Panc1 (cell line): ENCODE measurements around the gene LNPK. TPM values are rescaled to one million over a fixed set of nuclear protein-coding genes. Genes with fewer than 3 reads are reported as not detected.

Experiments used
- ATAC-seq: fragments of 200-7000 bp; cut with Tn5 transposase; 2 replicates; pipeline ENCODE4 v1.9.1; 2020; ENCODE audit warnings: mild to moderate bottlenecking, moderate library complexity
- BruUV-seq: library from RNA; stranded (reverse); fragments of 400-500 nt; replicated peaks from 2 replicates; lab custom pipeline; 2021; lab: Mats Ljungman, UMichigan
- CTCF ChIA-PET: fragments of 300-600 bp; sonication (Branson Sonifier 250); formaldehyde crosslinking; loops from one replicate; lab custom pipeline; 2022; ENCODE audit warnings: antibody characterized with exemption; lab: Charles Lee
- POLR2A ChIA-PET: fragments of 300-600 bp; sonication (Branson Sonifier 250); formaldehyde crosslinking; loops from one replicate; lab custom pipeline; 2022; ENCODE audit warnings: antibody characterized with exemption; lab: Charles Lee
- DNase-seq: peaks from one replicate; pipeline ENCODE4 v3.0.0-alpha.2; 2010; ENCODE audit warnings: low read depth, low spot score
- H3K27ac ChIP-seq: 2 replicates; pipeline ENCODE4 v1.5.1; 2011; ENCODE audit warnings: mild to moderate bottlenecking, low read length, inconsistent platforms
- H3K27me3 ChIP-seq: fragments of 200-500 bp; sonication (Bioruptor generic); 2 replicates; pipeline ENCODE4 v1.6.0; 2014; ENCODE audit warnings: low read length, inconsistent platforms; ENCODE audit not compliant: control insufficient read depth, insufficient read depth
- H3K36me3 ChIP-seq: fragments of 200-500 bp; sonication (Bioruptor generic); 2 replicates; pipeline ENCODE4 v1.5.1; 2014; ENCODE audit warnings: inconsistent platforms, mild to moderate bottlenecking, low read length, moderate library complexity; ENCODE audit not compliant: control insufficient read depth, insufficient read depth
- H3K4me1 ChIP-seq: 2 replicates; pipeline ENCODE4 v1.5.1; 2011; ENCODE audit warnings: inconsistent platforms, mild to moderate bottlenecking, low read length, moderate library complexity; ENCODE audit not compliant: control insufficient read depth, insufficient read depth
- H3K4me3 ChIP-seq, 2 experiments: 2 replicates each; pipeline ENCODE4 v1.5.1; 2011 to 2012; ENCODE audit warnings: low read depth in 2 of 2, low read length in 2 of 2, mild to moderate bottlenecking in 2 of 2, inconsistent platforms in 1 of 2, moderate library complexity in 1 of 2
- H3K9me3 ChIP-seq: fragments of 200-500 bp; sonication (Bioruptor generic); 2 replicates; pipeline ENCODE4 v1.5.1; 2014; ENCODE audit warnings: low read depth, mild to moderate bottlenecking, inconsistent platforms, low read length, moderate library complexity; ENCODE audit not compliant: control insufficient read depth, insufficient read depth
- POLR2AphosphoS5 ChIP-seq: IDR thresholded peaks from 2 replicates; pipeline ENCODE4 v1.6.1; 2012; ENCODE audit warnings: mild to moderate bottlenecking, low read depth, low read length, moderate library complexity
- SIN3A ChIP-seq: IDR thresholded peaks from 2 replicates; pipeline ENCODE4 v1.6.1; 2012; ENCODE audit warnings: low read depth, mild to moderate bottlenecking, low read length, moderate library complexity, borderline replicate concordance; ENCODE audit not compliant: insufficient read depth
- TCF7L2 ChIP-seq: IDR thresholded peaks from 2 replicates; pipeline ENCODE4 v1.6.1; 2011; ENCODE audit warnings: mild to moderate bottlenecking, low read depth, low read length, inconsistent platforms
- in situ Hi-C: cut with HindIII; loops from 2 replicates; pipeline ENCODE4 v1.10.0; 2016; ENCODE audit warnings: low sequenced_read_pairs, low pct_unique_long_range_greater_than_20kb
- intact Hi-C: fragments of 100-400 bp; cut with micrococcal nuclease; formaldehyde crosslinking; loops from one replicate; pipeline ENCODE4 v1.10.0; 2022; ENCODE audit not compliant: unreplicated experiment
- total RNA-seq: library from RNA; stranded (reverse); gene quantifications from one replicate; pipeline ENCODE4 v1.2.1, GENCODE V29; 2021; ENCODE audit not compliant: unreplicated experiment
- TF ChIP-seq, protein P1 (sequence below): fragments of 450-650 bp; IDR thresholded peaks from 2 replicates; pipeline ENCODE4 v1.5.1; 2017; ENCODE audit warnings: mild to moderate bottlenecking
- TF ChIP-seq, protein P2 (sequence below), 2 experiments: IDR thresholded peaks; 2 replicates each; pipeline ENCODE4 v1.6.1; 2011 to 2012; ENCODE audit warnings: low read depth in 2 of 2, control low read depth in 1 of 2, low read length in 1 of 2, mild to moderate bottlenecking in 1 of 2, moderate library complexity in 1 of 2; ENCODE audit not compliant: insufficient read depth in 1 of 2

The LNPK gene
- total RNA-seq, 1 experiment from 2014 or later, result 27.3 TPM

DNA sequence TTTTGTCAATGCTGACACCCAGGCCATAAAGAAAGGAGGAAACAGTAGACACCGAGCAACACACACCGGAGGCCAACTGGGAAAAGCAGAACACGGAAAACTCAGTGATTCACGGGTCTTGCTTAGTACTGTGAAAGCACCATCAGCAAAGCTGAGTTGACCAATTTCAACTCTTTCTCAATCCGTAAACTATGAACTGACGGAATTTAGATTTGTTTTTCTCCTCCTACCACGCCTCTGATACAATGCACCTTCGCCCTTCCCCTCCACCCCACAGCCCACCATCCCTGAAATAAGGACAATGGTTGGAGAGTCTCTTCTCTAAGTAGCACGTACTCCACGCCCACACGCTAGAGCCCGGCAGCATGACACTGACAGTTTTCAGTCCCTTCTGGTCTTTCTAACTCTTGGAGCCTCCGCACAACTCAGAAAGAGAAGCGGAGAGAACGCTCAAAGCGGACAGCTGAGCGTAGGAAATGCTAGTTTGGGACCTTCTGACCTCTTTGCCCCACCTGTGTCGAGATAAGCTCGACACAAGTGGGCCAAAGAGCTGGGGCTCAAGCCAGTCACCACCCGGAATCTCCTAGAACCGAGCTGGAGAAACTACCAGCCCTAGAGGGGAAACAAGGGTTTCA, 669 bp downstream of the LNPK start:
- ATAC-seq (peak; percentile 70), DNase-seq (no peak)
- no TSS peak for BruUV-seq

DNA sequence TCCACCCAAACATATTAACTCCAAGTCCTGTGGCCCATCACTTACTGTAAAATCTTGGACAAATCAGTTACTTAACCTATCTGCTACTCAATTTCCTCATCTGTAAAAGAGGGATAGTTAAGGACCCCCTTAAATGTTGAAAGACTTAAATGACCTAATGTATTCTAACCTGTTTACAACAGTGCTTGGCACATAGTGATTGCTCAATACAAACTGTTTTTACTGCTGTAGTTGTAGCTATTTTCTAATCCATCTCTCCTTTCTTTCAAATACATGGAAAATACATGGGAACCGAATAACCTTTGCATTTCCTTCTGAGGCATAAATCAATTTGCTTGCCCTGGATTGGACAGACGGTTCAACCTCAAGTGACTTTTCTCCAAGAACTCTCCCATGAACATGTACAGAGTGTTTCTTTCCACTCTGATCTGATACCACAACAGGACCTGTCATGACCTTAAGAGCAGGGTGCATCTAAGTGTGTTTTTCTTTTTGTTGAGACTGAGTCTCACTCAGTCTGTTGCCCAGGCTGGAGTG, 2.7 kb downstream of the LNPK start:
- ChIA-PET POLR2A (no interaction called here), CTCF (no interaction called here)
- in situ Hi-C loops (no loop called here), intact Hi-C loops (no loop called here)
- no TSS peak for BruUV-seq
- Histone ChIP-seq H3K4me3 (no peak overlapping the region), H3K27ac (no peak overlapping the region), H3K36me3 (no peaks in the 10 kb centered on the region), H3K27me3 (no peaks in the 10 kb centered on the region), H3K4me1 (peaks cover 13% of the 10 kb centered on the region), H3K9me3 (no peaks in the 10 kb centered on the region)
- TF ChIP-seq POLR2AphosphoS5 (no peak), SIN3A (no peak), TCF7L2 (no peak)
- TF ChIP-seq, protein P1, sequence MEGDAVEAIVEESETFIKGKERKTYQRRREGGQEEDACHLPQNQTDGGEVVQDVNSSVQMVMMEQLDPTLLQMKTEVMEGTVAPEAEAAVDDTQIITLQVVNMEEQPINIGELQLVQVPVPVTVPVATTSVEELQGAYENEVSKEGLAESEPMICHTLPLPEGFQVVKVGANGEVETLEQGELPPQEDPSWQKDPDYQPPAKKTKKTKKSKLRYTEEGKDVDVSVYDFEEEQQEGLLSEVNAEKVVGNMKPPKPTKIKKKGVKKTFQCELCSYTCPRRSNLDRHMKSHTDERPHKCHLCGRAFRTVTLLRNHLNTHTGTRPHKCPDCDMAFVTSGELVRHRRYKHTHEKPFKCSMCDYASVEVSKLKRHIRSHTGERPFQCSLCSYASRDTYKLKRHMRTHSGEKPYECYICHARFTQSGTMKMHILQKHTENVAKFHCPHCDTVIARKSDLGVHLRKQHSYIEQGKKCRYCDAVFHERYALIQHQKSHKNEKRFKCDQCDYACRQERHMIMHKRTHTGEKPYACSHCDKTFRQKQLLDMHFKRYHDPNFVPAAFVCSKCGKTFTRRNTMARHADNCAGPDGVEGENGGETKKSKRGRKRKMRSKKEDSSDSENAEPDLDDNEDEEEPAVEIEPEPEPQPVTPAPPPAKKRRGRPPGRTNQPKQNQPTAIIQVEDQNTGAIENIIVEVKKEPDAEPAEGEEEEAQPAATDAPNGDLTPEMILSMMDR, result no peak
- DNase-seq (no peak), ATAC-seq (no peak)

More for the DNA sequence above, 669 bp downstream of the LNPK start:
- Histone ChIP-seq H3K4me3 (peak overlapping the region; percentile 88 to 98), H3K9me3 (no peaks in the 10 kb centered on the region), H3K27me3 (no peaks in the 10 kb centered on the region), H3K27ac (peak overlapping the region; percentile 73), H3K36me3 (no peaks in the 10 kb centered on the region), H3K4me1 (peaks cover 13% of the 10 kb centered on the region)
- ChIA-PET CTCF (no interaction called here), POLR2A (no interaction called here)
- TF ChIP-seq, protein P2, sequence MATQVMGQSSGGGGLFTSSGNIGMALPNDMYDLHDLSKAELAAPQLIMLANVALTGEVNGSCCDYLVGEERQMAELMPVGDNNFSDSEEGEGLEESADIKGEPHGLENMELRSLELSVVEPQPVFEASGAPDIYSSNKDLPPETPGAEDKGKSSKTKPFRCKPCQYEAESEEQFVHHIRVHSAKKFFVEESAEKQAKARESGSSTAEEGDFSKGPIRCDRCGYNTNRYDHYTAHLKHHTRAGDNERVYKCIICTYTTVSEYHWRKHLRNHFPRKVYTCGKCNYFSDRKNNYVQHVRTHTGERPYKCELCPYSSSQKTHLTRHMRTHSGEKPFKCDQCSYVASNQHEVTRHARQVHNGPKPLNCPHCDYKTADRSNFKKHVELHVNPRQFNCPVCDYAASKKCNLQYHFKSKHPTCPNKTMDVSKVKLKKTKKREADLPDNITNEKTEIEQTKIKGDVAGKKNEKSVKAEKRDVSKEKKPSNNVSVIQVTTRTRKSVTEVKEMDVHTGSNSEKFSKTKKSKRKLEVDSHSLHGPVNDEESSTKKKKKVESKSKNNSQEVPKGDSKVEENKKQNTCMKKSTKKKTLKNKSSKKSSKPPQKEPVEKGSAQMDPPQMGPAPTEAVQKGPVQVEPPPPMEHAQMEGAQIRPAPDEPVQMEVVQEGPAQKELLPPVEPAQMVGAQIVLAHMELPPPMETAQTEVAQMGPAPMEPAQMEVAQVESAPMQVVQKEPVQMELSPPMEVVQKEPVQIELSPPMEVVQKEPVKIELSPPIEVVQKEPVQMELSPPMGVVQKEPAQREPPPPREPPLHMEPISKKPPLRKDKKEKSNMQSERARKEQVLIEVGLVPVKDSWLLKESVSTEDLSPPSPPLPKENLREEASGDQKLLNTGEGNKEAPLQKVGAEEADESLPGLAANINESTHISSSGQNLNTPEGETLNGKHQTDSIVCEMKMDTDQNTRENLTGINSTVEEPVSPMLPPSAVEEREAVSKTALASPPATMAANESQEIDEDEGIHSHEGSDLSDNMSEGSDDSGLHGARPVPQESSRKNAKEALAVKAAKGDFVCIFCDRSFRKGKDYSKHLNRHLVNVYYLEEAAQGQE (IDR thresholded peaks at IDR 0.05; ENCODE audit: insufficient read depth in 1 of 2, low read depth in 2 of 2, low read length in 1 of 2), result no peak
- TF ChIP-seq POLR2AphosphoS5, result no peak
- TF ChIP-seq, protein P1, result no peak
- intact Hi-C loops, result no loop called here
- in situ Hi-C loops, result no loop called here
